Endothelial cell (in vitro differentiated cells): ENCODE results near the gene CIDEB. TPM values are rescaled to one million over a fixed set of nuclear protein-coding genes. Genes with fewer than 3 reads are reported as not detected.
A peak's percentile ranks its signal among the peaks of the same experiment; 100 is the strongest.

Source experiments
- DNase-seq: peaks from one replicate; pipeline ENCODE4 v3.0.0; 2021; ENCODE audit warnings: low spot score
- H3K27ac Mint-ChIP-seq: one replicate; pipeline ENCODE4 v1.8.0; 2021; ENCODE audit warnings: mixed read lengths, inconsistent platforms; ENCODE audit not compliant: unreplicated experiment
- H3K27me3 Mint-ChIP-seq: one replicate; pipeline ENCODE4 v1.8.0; 2021; ENCODE audit warnings: mild to moderate bottlenecking, moderate library complexity, mixed read lengths, inconsistent platforms; ENCODE audit not compliant: unreplicated experiment
- H3K36me3 Mint-ChIP-seq: one replicate; pipeline ENCODE4 v1.8.0; 2021; ENCODE audit warnings: mild to moderate bottlenecking, low read depth, mixed read lengths, inconsistent platforms; ENCODE audit not compliant: unreplicated experiment
- H3K4me1 Mint-ChIP-seq: one replicate; pipeline ENCODE4 v1.8.0; 2021; ENCODE audit warnings: mild to moderate bottlenecking, mixed read lengths, inconsistent platforms; ENCODE audit not compliant: unreplicated experiment
- H3K4me3 Mint-ChIP-seq: one replicate; pipeline ENCODE4 v1.8.0; 2021; ENCODE audit warnings: mild to moderate bottlenecking, mixed read lengths, inconsistent platforms; ENCODE audit not compliant: unreplicated experiment
- H3K9me3 Mint-ChIP-seq: one replicate; pipeline ENCODE4 v1.8.0; 2021; ENCODE audit warnings: mixed read lengths, inconsistent platforms; ENCODE audit not compliant: unreplicated experiment
- CTCF ChIP-seq: fragments of 200-600 bp; sonication (generic); IDR thresholded peaks from one replicate; pipeline ENCODE4 v1.5.0; 2021; ENCODE audit warnings: antibody characterized with exemption; ENCODE audit not compliant: unreplicated experiment
- total RNA-seq: library from RNA; stranded (reverse); fragmentation: NEBNext Ultra II Directional; extraction: Animal tissue kit (Norgen Biotek cat#: 25700); gene quantifications from one replicate; pipeline ENCODE4 v1.2.1, GENCODE V29; 2021; ENCODE audit not compliant: unreplicated experiment

CIDEB gene
- total RNA-seq, 1 donor from 2014 or later: 0.82 TPM

GRCh38 chr14:24327303-24327702 is 19.5 kb upstream of the CIDEB start:
- H3K9me3 Mint-ChIP-seq: no peaks in the 10 kb centered on the region
- TF ChIP-seq CTCF: no peak
- DNase-seq: no peak
- H3K4me3 Mint-ChIP-seq: peak overlapping the region; percentile 45
- peaks cover 32% of the 10 kb centered on the region for H3K4me1 Mint-ChIP-seq
- H3K27me3 Mint-ChIP-seq: peaks cover 18% of the 10 kb centered on the region
- no peak overlapping the region for H3K27ac Mint-ChIP-seq
- peaks cover 42% of the 10 kb centered on the region for H3K36me3 Mint-ChIP-seq

GRCh38 chr14:24325963-24326362 is 18.2 kb upstream of the CIDEB start:
- Mint-ChIP-seq H3K9me3 (no peaks in the 10 kb centered on the region), H3K27me3 (peaks cover 19% of the 10 kb centered on the region), H3K36me3 (peaks cover 47% of the 10 kb centered on the region), H3K4me1 (peaks cover 28% of the 10 kb centered on the region), H3K27ac (no peak overlapping the region), H3K4me3 (no peak overlapping the region)
- no peak for DNase-seq
- no peak for TF ChIP-seq CTCF

- peaks cover 21% of the 10 kb centered on the region for H3K4me1 Mint-ChIP-seq
- no peak for DNase-seq
- TF ChIP-seq CTCF: no peak
Measured at GRCh38 chr14:24325041-24325530, 17.3 kb upstream of the CIDEB start.

GRCh38 chr14:24324024-24324423 is 16.2 kb upstream of the CIDEB start:
- Mint-ChIP-seq H3K27ac (no peak overlapping the region), H3K36me3 (peaks cover 48% of the 10 kb centered on the region), H3K9me3 (no peaks in the 10 kb centered on the region), H3K4me3 (peak overlapping the region; percentile 13), H3K4me1 (peaks cover 17% of the 10 kb centered on the region), H3K27me3 (peaks cover 16% of the 10 kb centered on the region)
- TF ChIP-seq CTCF: no peak
- DNase-seq: no peak

More at GRCh38 chr14:24325041-24325530, 17.3 kb upstream of the CIDEB start:
- H3K4me3 Mint-ChIP-seq: peak overlapping the region; percentile 57
- no peaks in the 10 kb centered on the region for H3K9me3 Mint-ChIP-seq
- H3K36me3 Mint-ChIP-seq: peaks cover 43% of the 10 kb centered on the region
- peak overlapping the region; percentile 13 for H3K27ac Mint-ChIP-seq
- H3K27me3 Mint-ChIP-seq: peaks cover 13% of the 10 kb centered on the region

- Mint-ChIP-seq H3K4me1 (peaks cover 12% of the 10 kb centered on the region), H3K27ac (peak overlapping the region; percentile 42), H3K36me3 (peaks cover 53% of the 10 kb centered on the region), H3K27me3 (peaks cover 15% of the 10 kb centered on the region), H3K4me3 (no peak overlapping the region), H3K9me3 (no peaks in the 10 kb centered on the region)
- DNase-seq: no peak
- TF ChIP-seq CTCF: no peak
Measured at GRCh38 chr14:24323341-24323740, 15.6 kb upstream of the CIDEB start.
